Brain microvascular endothelial cell (primary cell): Measurements from ENCODE around the gene CCDC117.

Experiments used
- DNase-seq: peaks from one replicate; pipeline ENCODE4 v3.0.0-alpha.2; 2020
- H3K27ac ChIP-seq: fragments of 250-450 bp; sonication (Bioruptor Pico); 2 replicates; pipeline ENCODE4 v1.5.1; 2020; ENCODE audit warnings: mild to moderate bottlenecking, moderate library complexity
- H3K27me3 ChIP-seq: fragments of 250-450 bp; sonication (Bioruptor Pico); replicated peaks from 2 replicates; pipeline ENCODE4 v1.5.1; 2020; ENCODE audit warnings: mild to moderate bottlenecking
- H3K36me3 ChIP-seq: fragments of 250-450 bp; sonication (Bioruptor Pico); replicated peaks from 2 replicates; pipeline ENCODE4 v1.5.1; 2020; ENCODE audit warnings: mild to moderate bottlenecking
- H3K4me3 ChIP-seq: 2 replicates; pipeline ENCODE4 v1.5.1; 2011; ENCODE audit warnings: low read depth, mild to moderate bottlenecking, control low read depth, low read length, moderate library complexity
- in situ Hi-C: cut with HindIII; loops from 2 replicates; pipeline ENCODE4 v1.10.0; 2017; ENCODE audit warnings: low sequenced_read_pairs, low pct_ligation_motif_present
- TF ChIP-seq, protein P1 (sequence below): IDR thresholded peaks from 2 replicates; pipeline ENCODE4 v1.5.1; 2011; ENCODE audit warnings: low read depth, mild to moderate bottlenecking, moderate library complexity, low read length, control low read depth, inconsistent platforms; ENCODE audit errors: missing control alignments

Gene CCDC117

DNA sequence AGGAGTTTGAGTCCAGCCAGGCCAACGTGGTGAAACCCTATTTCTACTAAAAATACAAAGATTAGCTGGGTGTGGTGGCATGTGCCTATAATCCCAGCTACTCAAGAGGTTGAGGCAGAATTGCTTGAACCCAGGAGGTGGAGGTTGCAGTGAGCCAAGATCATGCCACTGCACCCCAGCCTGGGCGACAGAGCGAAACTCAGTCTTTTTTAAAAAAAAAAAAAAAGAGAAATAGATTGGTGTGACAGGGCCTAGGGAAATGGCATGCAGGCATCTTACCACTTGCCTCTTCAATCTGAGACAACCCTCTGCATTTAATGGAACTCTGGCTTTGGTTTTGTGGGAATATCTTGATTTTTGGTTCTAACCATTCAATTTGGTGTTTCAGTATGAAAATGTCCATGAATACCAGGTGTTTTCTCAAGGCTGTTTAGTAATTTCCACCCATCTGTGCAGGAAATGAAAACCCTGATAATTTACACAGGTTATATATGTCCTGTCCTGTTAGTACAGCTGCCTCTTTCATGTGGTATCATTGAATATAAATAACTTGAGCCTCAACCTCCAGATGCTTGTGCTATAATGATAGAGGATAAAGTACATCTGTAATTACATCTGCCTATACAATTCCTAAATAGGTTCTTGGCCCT is 19.5 kb downstream of the CCDC117 start:
- H3K36me3 ChIP-seq: peaks cover 39% of the 10 kb centered on the region
- H3K27ac ChIP-seq: no peak overlapping the region
- H3K4me3 ChIP-seq: no peak overlapping the region
- DNase-seq: no peak
- in situ Hi-C loops: no loop called here
- no peaks in the 10 kb centered on the region for H3K27me3 ChIP-seq
- TF ChIP-seq, protein P1, sequence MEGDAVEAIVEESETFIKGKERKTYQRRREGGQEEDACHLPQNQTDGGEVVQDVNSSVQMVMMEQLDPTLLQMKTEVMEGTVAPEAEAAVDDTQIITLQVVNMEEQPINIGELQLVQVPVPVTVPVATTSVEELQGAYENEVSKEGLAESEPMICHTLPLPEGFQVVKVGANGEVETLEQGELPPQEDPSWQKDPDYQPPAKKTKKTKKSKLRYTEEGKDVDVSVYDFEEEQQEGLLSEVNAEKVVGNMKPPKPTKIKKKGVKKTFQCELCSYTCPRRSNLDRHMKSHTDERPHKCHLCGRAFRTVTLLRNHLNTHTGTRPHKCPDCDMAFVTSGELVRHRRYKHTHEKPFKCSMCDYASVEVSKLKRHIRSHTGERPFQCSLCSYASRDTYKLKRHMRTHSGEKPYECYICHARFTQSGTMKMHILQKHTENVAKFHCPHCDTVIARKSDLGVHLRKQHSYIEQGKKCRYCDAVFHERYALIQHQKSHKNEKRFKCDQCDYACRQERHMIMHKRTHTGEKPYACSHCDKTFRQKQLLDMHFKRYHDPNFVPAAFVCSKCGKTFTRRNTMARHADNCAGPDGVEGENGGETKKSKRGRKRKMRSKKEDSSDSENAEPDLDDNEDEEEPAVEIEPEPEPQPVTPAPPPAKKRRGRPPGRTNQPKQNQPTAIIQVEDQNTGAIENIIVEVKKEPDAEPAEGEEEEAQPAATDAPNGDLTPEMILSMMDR: no peak

DNA sequence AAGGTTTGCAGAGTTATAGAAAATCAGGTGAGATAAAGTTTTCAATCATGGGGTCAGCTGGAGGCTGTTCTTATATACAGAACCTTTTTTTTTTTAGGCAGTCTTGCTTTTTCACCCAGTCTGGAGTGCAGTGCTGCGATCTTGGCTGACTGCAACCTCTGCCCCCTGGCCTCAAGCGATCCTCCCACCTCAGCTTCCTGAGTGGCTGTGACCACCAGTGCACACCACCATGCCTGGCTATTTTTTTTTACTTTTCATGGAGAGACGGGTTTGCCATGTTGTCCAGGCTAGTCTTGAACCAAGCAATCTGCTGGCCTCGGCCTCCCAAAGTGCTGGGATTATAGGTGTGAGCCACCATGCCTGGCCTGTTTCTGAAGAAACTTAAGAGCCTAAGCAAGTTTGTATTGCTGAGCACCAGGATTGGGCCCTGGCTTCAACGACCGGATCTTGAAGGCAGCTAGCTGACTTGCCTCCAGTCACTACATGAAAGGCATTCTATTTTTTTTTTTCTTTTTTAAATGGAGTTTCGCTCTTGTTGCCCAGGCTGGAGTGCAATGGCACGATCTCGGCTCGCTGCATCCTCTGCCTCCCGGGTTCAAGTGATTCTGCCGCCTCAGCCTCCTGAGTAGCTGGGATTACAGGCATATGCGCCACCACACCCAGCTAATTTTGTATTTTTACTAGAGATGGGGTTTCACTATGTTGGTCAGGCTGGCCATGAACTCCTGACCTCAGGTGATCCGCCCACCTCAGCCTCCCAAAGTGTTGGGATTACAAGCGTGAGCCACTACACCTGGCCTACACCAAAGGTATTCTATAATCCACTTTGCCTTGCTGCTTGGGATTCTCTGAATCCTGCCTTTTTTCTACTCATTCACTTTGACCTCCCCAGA is 20.2 kb downstream of the CCDC117 start:
- TF ChIP-seq, protein P1: no peak
- DNase-seq: no peak
- Histone ChIP-seq H3K36me3 (peaks cover 40% of the 10 kb centered on the region), H3K4me3 (no peak overlapping the region), H3K27ac (no peak overlapping the region), H3K27me3 (no peaks in the 10 kb centered on the region)
- in situ Hi-C loops: no loop called here

DNA sequence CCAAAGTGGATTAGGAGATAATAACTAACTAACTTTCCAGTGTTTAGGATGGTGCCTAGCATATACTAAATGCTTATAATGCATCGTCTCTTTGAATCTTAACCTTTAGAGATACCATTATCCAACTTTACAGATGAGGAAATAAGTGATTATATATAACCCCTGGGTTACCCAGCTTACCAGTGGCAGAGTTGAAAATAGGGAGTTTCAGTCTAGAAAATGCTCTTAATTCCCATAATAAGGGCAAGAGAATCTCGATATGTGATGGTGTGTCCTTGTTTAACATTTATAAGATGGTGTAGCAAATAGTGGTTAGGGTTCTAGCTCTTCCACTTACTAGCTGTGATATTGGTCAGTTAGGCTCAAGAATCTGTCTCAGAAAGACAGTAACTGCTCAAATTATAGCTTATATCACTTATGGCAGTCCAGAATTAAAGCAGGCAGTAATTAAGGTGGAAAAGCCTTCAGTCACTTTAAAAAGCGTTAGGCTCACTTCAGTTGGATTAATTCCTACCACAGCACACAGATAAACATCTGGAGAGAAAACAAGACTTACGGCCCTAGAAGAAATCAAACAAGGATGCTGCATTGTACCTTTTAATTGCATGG is 21.6 kb downstream of the CCDC117 start:
- TF ChIP-seq, protein P1: no peak
- in situ Hi-C loops: no loop called here
- H3K36me3 ChIP-seq: peaks cover 48% of the 10 kb centered on the region
- H3K4me3 ChIP-seq: no peak overlapping the region
- H3K27ac ChIP-seq: no peak overlapping the region
- DNase-seq: no peak
- no peaks in the 10 kb centered on the region for H3K27me3 ChIP-seq

GRCh38 chr22:28795071-28795693 is 22.7 kb downstream of the CCDC117 start:
- H3K27ac ChIP-seq: no peak overlapping the region
- H3K4me3 ChIP-seq: no peak overlapping the region
- in situ Hi-C loops: no loop called here
- TF ChIP-seq, protein P1: no peak
- H3K27me3 ChIP-seq: no peaks in the 10 kb centered on the region
- H3K36me3 ChIP-seq: peaks cover 50% of the 10 kb centered on the region
- no peak for DNase-seq

DNA sequence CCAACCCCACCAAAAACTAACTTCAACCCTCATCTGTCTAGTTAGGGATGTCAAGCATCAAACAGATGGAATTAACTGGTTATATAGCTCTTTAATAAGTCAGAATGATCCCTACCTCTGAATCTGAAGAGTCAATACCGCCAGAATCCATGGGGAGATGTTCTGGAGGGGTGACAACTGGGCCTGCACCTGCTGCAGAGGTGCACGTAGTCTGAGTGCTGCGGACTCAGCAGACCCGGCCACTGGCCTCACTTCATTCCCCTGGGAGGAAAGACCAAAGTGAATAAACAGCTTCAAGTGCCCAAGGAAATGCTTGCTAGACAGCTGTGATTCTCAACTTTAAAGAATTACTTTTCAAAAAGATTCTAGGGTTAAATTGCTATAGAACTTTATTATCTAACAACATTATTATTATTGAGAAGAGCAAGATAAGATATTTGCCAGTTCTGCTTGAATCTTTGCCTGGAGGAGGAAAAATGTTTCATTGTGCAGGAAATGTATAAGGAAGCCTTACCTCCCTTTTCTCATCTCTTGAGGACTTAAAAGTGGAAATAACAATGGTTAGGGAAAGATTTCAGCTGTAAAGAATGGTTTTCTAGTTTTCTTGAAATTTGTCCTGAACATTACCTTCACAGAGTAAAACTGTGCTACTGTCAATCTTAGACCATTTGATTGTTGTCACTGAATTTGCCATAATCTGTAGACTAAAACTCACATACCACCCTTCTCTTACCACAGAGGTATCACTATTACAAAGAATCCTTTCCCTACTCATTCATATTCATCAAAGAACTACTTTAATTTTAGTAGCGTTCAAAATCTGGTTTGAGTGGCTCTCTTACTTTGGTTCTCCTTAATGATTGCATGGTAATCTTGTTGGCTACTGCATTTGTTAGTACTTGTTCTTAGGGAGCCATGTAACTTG is 23.7 kb downstream of the CCDC117 start:
- DNase-seq: no peak
- in situ Hi-C loops: no loop called here
- no peak overlapping the region for H3K4me3 ChIP-seq
- peaks cover 50% of the 10 kb centered on the region for H3K36me3 ChIP-seq
- TF ChIP-seq, protein P1: no peak
- no peaks in the 10 kb centered on the region for H3K27me3 ChIP-seq
- H3K27ac ChIP-seq: no peak overlapping the region
